GM12801 (cell line): ENCODE results near the gene MMS22L.

ENCODE experiments used
- TF ChIP-seq, protein P1 (sequence below): IDR thresholded peaks from one replicate; pipeline ENCODE4 v1.5.1; 2011; ENCODE audit warnings: control low read depth; ENCODE audit not compliant: insufficient read length; ENCODE audit errors: extremely low read depth

MMS22L gene

DNA sequence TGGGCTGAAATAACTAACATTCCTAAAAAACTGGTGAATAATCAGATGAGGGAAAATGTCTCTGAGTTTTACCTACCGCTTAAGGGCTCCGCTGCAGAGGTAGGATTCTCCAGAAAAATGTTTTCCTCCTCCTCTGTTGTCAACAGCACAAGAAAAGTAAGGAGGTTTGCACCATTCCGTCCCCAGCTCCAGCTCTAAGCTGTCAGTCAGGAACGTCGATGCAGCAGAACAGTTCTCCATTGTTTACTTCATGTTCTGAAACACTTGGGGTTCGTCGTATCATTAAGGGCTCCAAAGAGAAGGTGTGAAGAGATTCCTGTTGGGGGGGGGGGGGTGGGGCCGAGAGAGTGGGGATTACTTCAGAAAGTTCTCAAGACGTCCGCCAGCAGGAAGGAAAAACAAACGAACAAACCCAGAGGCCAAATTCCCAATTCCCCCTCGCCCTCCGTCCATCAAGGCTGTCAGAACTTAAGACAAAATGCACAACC lies 734 bp downstream of the MMS22L start:
- TF ChIP-seq, protein P1, sequence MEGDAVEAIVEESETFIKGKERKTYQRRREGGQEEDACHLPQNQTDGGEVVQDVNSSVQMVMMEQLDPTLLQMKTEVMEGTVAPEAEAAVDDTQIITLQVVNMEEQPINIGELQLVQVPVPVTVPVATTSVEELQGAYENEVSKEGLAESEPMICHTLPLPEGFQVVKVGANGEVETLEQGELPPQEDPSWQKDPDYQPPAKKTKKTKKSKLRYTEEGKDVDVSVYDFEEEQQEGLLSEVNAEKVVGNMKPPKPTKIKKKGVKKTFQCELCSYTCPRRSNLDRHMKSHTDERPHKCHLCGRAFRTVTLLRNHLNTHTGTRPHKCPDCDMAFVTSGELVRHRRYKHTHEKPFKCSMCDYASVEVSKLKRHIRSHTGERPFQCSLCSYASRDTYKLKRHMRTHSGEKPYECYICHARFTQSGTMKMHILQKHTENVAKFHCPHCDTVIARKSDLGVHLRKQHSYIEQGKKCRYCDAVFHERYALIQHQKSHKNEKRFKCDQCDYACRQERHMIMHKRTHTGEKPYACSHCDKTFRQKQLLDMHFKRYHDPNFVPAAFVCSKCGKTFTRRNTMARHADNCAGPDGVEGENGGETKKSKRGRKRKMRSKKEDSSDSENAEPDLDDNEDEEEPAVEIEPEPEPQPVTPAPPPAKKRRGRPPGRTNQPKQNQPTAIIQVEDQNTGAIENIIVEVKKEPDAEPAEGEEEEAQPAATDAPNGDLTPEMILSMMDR = no peak

DNA sequence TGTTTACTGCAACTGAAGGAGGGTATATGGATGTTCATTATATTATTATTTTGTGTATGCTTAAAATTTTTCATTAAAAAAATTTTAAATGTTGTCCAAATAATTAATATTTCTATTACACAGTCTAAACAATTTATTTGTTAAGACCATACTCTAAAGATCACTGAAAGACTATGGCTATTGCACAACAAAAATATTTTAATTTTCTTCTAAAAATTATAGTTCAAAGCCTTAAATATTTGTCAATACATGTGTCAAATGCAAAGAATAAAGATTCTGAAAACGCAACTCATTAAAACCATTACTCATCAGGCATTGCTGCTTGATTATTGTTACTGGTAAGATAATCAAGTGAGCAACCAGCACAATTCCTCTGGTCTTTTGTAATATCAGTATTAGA lies 2.2 kb downstream of the MMS22L start:
- TF ChIP-seq, protein P1 = no peak

DNA sequence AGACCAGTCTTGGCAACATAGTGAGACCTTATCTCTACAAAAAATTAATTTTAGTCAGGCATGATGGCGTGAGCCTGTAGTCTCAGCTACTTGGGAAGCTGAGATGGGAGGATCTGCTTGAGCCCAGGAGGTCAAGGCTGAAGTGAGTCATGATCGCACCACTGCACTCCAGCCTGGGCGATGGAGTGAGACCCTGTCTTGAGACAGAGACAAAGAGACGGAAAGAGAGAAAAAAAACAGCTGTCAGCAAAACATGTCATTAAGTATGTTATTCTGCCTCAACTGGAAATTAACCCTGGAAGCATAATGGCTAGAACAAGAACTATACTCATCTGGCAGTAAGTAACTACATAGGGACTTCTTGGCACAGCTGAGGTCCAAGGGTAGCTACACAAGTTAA lies 7.2 kb downstream of the MMS22L start:
- TF ChIP-seq, protein P1 = no peak

DNA sequence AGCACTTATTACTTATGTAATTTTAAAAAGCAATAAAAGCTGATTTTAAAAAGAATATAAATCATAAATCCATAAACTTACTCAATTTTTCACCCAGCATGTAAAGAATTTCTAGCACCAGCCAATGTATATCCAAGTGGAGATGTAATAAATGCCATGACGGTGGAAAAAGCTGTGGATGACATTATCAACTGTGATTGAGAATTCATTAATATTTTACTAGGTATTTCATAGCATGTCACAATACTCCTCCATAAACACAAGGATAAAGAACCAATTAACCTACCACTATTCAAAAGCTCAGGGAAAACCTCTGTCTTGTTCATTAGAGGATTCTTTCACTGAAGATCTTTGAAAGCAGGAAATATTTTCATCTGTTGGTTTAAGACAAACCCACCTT lies 13.2 kb downstream of the MMS22L start:
- TF ChIP-seq, protein P1 = no peak

DNA sequence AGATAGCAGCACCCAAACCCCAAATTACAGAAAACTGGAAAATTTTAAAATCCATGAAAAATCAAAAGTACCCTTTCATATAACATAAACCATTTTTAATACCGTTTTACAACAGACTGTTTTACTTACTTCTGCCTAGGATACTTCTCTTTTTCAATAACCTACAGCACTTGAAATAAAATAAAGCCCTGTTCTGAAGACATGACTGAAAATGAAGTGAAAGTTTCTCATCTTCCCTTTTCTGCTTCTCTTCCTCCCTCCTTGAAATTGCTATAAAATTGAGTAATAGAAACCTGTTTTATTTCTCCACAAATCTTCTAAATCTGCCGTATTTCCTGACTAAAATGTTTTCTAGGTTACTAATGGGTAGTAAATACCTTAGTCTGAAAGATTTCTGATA lies 20.3 kb downstream of the MMS22L start:
- TF ChIP-seq, protein P1 = no peak

DNA sequence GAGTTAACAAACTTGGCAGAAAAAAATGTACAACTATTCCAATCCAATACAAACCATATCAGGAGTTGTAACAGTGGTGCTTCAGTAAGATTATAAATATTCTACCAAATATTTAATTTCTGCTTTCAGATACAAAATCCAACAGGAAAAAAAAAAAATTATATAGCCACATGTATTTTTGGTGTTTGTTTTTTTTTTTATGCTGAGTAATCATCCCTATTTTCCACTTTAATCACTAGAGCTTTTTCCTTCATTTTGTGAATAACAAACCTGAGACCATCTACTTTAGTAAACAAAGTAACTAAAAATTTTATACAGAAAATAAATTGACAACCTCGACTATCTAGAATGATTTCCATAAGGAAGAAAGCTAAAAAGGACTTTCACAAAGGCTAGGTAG lies 36.2 kb downstream of the MMS22L start:
- TF ChIP-seq, protein P1 = no peak

DNA sequence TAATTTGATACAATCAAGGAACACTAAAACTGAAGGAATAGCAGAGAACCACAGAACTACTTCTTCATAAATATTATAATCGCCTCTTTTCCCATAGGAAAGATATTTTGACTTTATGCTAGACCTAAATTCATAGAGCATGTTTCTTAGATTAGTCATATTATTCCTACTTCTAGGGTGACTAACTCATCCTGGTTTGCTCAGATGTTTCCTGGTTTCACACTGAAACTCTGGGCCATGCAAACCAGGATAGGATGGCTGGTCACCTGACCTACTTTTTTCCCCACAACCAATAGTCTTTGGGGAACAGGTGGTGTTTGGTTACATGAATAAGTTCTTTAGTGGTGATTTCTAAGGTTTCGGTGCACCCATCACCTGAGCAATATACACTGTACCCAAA lies 42.8 kb downstream of the MMS22L start:
- TF ChIP-seq, protein P1 = no peak

DNA sequence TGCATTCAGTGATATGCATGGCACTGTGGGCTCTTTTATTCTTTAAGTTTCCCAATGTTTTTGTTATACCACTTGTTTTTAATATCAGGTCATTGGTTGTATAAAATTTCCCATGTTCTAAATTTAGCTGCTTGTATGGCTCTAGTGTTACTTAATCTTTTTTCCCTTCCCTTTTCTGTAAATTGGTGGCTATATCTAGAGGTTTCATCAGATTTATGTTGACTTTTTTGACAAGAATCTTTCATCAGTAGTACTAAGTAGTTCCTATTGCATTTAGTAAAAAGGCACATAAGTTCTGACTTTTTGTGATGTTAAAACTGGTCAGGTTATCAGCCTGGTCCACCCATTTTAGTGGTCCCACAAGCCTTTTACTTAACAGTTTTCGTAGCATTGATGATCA lies 51.1 kb downstream of the MMS22L start:
- TF ChIP-seq, protein P1 = no peak
